Pancreas (tissue), 10 donors: ENCODE results near the gene TPM4. TPM values are rescaled to one million over a fixed set of nuclear protein-coding genes. Genes with fewer than 3 reads are reported as not detected.

Source experiments
- ATAC-seq, 4 donors: fragments of 200-7000 bp; cut with Tn5 transposase; one replicate each; pipeline versions ENCODE4 v1.8.0 to v1.9.1; 2020; ENCODE audit warnings: mild to moderate bottlenecking in 4 of 4, moderate library complexity in 4 of 4
- DNase-seq, 6 donors: peaks; one replicate each; pipeline ENCODE4 v3.0.0-alpha.2; 2020
- FAIRE-seq: peaks from 2 replicates; lab custom pipeline; 2012; peaks lifted over from hg19 to GRCh38; lab: Jason Lieb, UNC
- H3K27ac ChIP-seq, 4 donors: fragments of 200-600 bp; sonication (generic); 1 replicate in 3 of 4; 2 replicates in 1 of 4; pipeline versions ENCODE4 v1.5.0 to v1.8.0; 2020
- H3K27me3 ChIP-seq, 4 donors: fragments of 200-600 bp; one replicate each; pipeline ENCODE4 v1.8.0; 2021
- H3K36me3 ChIP-seq, 3 donors: fragments of 200-600 bp; sonication (generic) in 1 of 3; one replicate each; pipeline versions ENCODE4 v1.5.0 to v1.8.0; 2020 to 2021
- H3K4me1 ChIP-seq, 3 donors: fragments of 200-600 bp; one replicate each; pipeline ENCODE4 v1.8.0; 2021
- H3K4me3 ChIP-seq, 4 donors: fragments of 200-600 bp; sonication (generic) in 2 of 4; one replicate each; pipeline versions ENCODE4 v1.5.0 to v1.8.0; 2020 to 2021
- H3K9me3 ChIP-seq, 4 donors: fragments of 200-600 bp; one replicate each; pipeline ENCODE4 v1.8.0; 2021
- WGBS, 2 donors: extraction: QIAGEN DNeasy Blood & Tissue Kit; methylation state at CpG; one replicate each; pipeline ENCODE4 v1.1.7; 2013; 5-methylcytosine and 5-hydroxymethylcytosine counted together
- intact Hi-C, 3 donors: fragments of 100-400 bp; cut with DNase I; formaldehyde crosslinking; loops; one replicate each; pipeline versions ENCODE4 v1.11.1 to v1.14.2; 2022
- polyA plus RNA-seq, 2 donors: library from polyadenylated mRNA; stranded (reverse); fragments of 200-250 nt; gene quantifications; one replicate each; pipeline ENCODE4 v1.2.3, GENCODE V29; 2013
- total RNA-seq, 6 donors: library from RNA; stranded (reverse); fragmentation: NEBNext Ultra II Directional in 4 of 6; extraction: Animal tissue kit (Norgen Biotek cat#: 25700) in 4 of 6; gene quantifications; one replicate each; pipeline versions ENCODE4 v1.2.1 to v1.2.4, GENCODE V29; 2021 to 2023
- TF ChIP-seq, protein P1 (sequence below), 4 donors: fragments of 200-600 bp; sonication (generic) in 3 of 4; IDR thresholded peaks; one replicate each; pipeline versions ENCODE4 v1.5.0 to v1.8.0; 2021; ENCODE audit warnings: antibody characterized with exemption in 4 of 4
- donor health status: healthy with polysubstance abuse.
- donor health status: DM: no; HTN: no; CAD: no; lungs with moderate emphysema.
- donor health status: DM: no; HTN: no; CAD: no.
- donor health status: control.
- donor health status: control.
- donor health status: Bipolar disorder and iron deficiency.
- donor health status: DM: yes; HTN: yes; CAD: no.
- donor health status: DM: no; HTN: no; CAD: no.
- donor health status: DM: no; HTN: no; CAD: no.
- donor health status: DM: yes; HTN: yes; CAD: no.

Gene TPM4
- total and polyA plus RNA-seq, 8 donors: 36.8 to 161 (median 79.6) TPM

GRCh38 chr19:16146112-16146511 is 69.8 kb downstream of the TPM4 start:
- TF ChIP-seq, protein P1, sequence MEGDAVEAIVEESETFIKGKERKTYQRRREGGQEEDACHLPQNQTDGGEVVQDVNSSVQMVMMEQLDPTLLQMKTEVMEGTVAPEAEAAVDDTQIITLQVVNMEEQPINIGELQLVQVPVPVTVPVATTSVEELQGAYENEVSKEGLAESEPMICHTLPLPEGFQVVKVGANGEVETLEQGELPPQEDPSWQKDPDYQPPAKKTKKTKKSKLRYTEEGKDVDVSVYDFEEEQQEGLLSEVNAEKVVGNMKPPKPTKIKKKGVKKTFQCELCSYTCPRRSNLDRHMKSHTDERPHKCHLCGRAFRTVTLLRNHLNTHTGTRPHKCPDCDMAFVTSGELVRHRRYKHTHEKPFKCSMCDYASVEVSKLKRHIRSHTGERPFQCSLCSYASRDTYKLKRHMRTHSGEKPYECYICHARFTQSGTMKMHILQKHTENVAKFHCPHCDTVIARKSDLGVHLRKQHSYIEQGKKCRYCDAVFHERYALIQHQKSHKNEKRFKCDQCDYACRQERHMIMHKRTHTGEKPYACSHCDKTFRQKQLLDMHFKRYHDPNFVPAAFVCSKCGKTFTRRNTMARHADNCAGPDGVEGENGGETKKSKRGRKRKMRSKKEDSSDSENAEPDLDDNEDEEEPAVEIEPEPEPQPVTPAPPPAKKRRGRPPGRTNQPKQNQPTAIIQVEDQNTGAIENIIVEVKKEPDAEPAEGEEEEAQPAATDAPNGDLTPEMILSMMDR (IDR thresholded peaks at IDR 0.05): no peak
- WGBS, 2 donors: 79 to 85% methylated on average over 5 of the region's 5 CpGs
- intact Hi-C loops: no loop called here
- Histone ChIP-seq H3K36me3 (peaks cover 0 to 16% (median 0%) of the 10 kb centered on the region in 3 donors), H3K27me3 (no peaks in the 10 kb centered on the region), H3K9me3 (no peaks in the 10 kb centered on the region), H3K27ac (no peak overlapping the region), H3K4me3 (no peak overlapping the region), H3K4me1 (peaks cover 0 to 5% (median 0%) of the 10 kb centered on the region in 3 donors)
- DNase-seq: no peak
- FAIRE-seq: no peak
- no peak for ATAC-seq

GRCh38 chr19:16148443-16149229 is 72.3 kb downstream of the TPM4 start:
- TF ChIP-seq, protein P1 (IDR thresholded peaks at IDR 0.05): no peak
- no peak overlapping the region for H3K27ac ChIP-seq
- no peak overlapping the region for H3K4me3 ChIP-seq
- no peaks in the 10 kb centered on the region for H3K27me3 ChIP-seq
- FAIRE-seq (no peak), DNase-seq (no peak), ATAC-seq (no peak)
- H3K9me3 ChIP-seq: no peaks in the 10 kb centered on the region
- peaks cover 0 to 25% (median 0%) of the 10 kb centered on the region in 3 donors for H3K36me3 ChIP-seq
- intact Hi-C loops: no loop called here
- H3K4me1 ChIP-seq: no peaks in the 10 kb centered on the region
- WGBS, 2 donors: 78 to 85% methylated on average over 8 of the region's 8 CpGs

Other genes starting within 250 kb of the TPM4 start
- under 1 TPM in 3 of 6 donors, not detected in 3; 0.28 to 0.43 (median 0.31) TPM for gene CYP4F2, start 178.4 kb upstream of the TPM4 start, total RNA-seq
- gene CYP4F2, start 178.4 kb upstream of the TPM4 start, polyA plus RNA-seq: under 1 TPM in 1 of 2 donors, not detected in 1; 0.09 TPM
- 1 to 10 TPM in 5 of 6 donors, under 1 TPM in 1; 0.32 to 2.8 (median 2.3) TPM for gene CYP4F11, start 142.0 kb upstream of the TPM4 start, total RNA-seq
- gene CYP4F11, start 142.0 kb upstream of the TPM4 start, polyA plus RNA-seq: 1 to 10 TPM; 2.0 to 3.4 TPM
- gene OR10H4, start 127.5 kb upstream of the TPM4 start, total RNA-seq: not detected
- not detected for gene OR10H4, start 127.5 kb upstream of the TPM4 start, polyA plus RNA-seq
- 10 to 100 TPM; 18.6 to 40.8 (median 27.8) TPM for gene RAB8A, start 35.4 kb downstream of the TPM4 start, total RNA-seq
- 10 to 100 TPM; 12.0 to 18.0 TPM for gene RAB8A, start 35.4 kb downstream of the TPM4 start, polyA plus RNA-seq
- gene HSH2D, start 67.2 kb downstream of the TPM4 start, total RNA-seq: 1 to 10 TPM; 2.2 to 5.9 (median 3.6) TPM
- gene HSH2D, start 67.2 kb downstream of the TPM4 start, polyA plus RNA-seq: 10 to 100 TPM; 12.5 to 13.2 TPM
- not detected for gene CIB3, start 97.0 kb downstream of the TPM4 start, total RNA-seq
- gene CIB3, start 97.0 kb downstream of the TPM4 start, polyA plus RNA-seq: not detected
- gene FAM32A, start 108.9 kb downstream of the TPM4 start, total RNA-seq: 10 to 100 TPM; 14.8 to 29.1 (median 20.7) TPM
- gene FAM32A, start 108.9 kb downstream of the TPM4 start, polyA plus RNA-seq: 10 to 100 TPM; 33.1 to 48.6 TPM
- gene AP1M1, start 121.4 kb downstream of the TPM4 start, total RNA-seq: 10 to 100 TPM; 12.4 to 25.7 (median 17.4) TPM
- gene AP1M1, start 121.4 kb downstream of the TPM4 start, polyA plus RNA-seq: 10 to 100 TPM; 20.2 to 24.7 TPM
- gene KLF2, start 248.3 kb downstream of the TPM4 start, total RNA-seq: 10 to 100 TPM in 2 of 6 donors, 1 to 10 TPM in 4; 3.1 to 12.0 (median 5.8) TPM
- 1 to 10 TPM; 3.4 to 3.7 TPM for gene KLF2, start 248.3 kb downstream of the TPM4 start, polyA plus RNA-seq